Posterior vena cava (tissue), 2 donors: ENCODE data around the gene AGPS. TPM values are rescaled to one million over a fixed set of nuclear protein-coding genes. Genes with fewer than 3 reads are reported as not detected.
"Not testable (repeated sequence)": the region's sequence is repeated elsewhere in the genome, so short reads cannot be mapped to it uniquely, and the experiment has no call there.

Experiments used
- DNase-seq: peaks from one replicate; pipeline ENCODE4 v3.0.0-alpha.2; 2020; ENCODE audit warnings: low spot score
- intact Hi-C, 2 donors: fragments of 100-400 bp; cut with DNase I; formaldehyde crosslinking; loops; one replicate each; pipeline versions ENCODE4 v1.14.1 to v1.14.2; 2022 to 2023
- long read RNA-seq, 2 donors: library from polyadenylated mRNA; unstranded; transcript quantifications; one replicate each; pipeline ENCODE4 v2.0.0, GENCODE V29; 2020 to 2021
- total RNA-seq, 2 donors: library from RNA; stranded (reverse); fragmentation: NEBNext Ultra II Directional; extraction: Animal tissue kit (Norgen Biotek cat#: 25700); gene quantifications; one replicate each; pipeline ENCODE4 v1.2.1, GENCODE V29; 2021
- donor health status: DM: yes; HTN: yes; CAD: no.
- donor health status: DM: yes; HTN: yes; CAD: no.

Gene AGPS
- 10 to 100 TPM; 28.5 to 32.8 TPM for total RNA-seq
- long read RNA-seq, donor 1, full-length matches to known transcripts: 12 of 16 reads
- long read RNA-seq, donor 1, partial matches to known transcripts: 1 of 16 reads
- long read RNA-seq, donor 1, other reads (novel, unspliced or antisense): 3 of 16 reads
- long read RNA-seq, donor 2, full-length matches to known transcripts: 2 of 6 reads
- long read RNA-seq, donor 2, partial matches to known transcripts: 2 of 6 reads
- long read RNA-seq, donor 2, other reads (novel, unspliced or antisense): 2 of 6 reads

DNA sequence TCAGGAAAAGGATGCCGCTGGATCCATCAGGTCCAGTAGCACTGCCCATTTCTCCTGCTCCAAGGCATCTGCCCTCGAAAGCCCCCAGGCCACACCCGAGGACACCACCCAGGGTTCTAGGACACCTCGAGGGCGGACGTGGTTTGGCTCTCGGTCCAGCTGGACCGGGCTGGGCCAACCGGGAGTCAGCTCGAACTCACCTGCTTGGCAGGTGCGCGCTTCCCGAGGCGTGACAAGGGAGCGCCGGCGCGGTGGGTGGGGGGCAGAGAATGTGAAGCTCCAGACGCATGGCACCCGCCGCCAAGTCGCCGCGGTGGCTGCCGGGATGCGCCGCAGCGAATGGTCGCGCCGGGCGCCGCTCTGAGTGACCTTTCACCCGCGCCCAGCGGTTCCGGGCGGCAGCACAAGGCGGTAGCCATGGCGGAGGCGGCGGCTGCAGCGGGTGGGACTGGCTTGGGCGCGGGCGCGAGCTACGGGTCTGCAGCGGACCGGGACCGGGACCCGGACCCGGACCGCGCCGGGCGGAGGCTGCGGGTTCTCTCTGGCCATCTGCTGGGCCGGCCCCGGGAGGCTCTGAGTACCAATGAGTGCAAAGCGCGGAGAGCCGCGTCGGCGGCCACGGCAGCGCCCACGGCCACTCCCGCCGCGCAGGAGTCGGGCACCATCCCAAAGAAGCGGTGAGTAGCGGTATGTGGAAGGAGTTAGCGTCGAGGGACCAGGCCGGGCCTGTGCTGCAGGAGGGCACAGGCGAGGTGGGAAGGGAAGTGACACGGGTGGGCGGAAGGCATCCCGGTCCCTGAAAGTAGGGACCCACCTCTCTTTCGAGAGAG is at the start of gene AGPS:
TSS of gene AGPS (plus strand) at position 401 of the 830 bp plus-strand sequence. CDS start at position 418, 17 bp downstream.
- intact Hi-C loops: no loop called here
- peak; percentile 95 for DNase-seq

GRCh38 chr2:177343773-177344172 is 48.8 kb upstream of the AGPS start:
- intact Hi-C loops: no loop called here

GRCh38 chr2:177344316-177344715 is 48.3 kb upstream of the AGPS start:
- DNase-seq: no peak
- intact Hi-C loops: no loop called here

More at GRCh38 chr2:177343773-177344172, 48.8 kb upstream of the AGPS start:
- no peak for DNase-seq

GRCh38 chr2:177346192-177346591 is 46.4 kb upstream of the AGPS start:
- intact Hi-C loops: no loop called here
- no peak for DNase-seq

GRCh38 chr2:177347570-177347969 is 45.0 kb upstream of the AGPS start:
- intact Hi-C loops: no loop called here
- no peak for DNase-seq

DNA sequence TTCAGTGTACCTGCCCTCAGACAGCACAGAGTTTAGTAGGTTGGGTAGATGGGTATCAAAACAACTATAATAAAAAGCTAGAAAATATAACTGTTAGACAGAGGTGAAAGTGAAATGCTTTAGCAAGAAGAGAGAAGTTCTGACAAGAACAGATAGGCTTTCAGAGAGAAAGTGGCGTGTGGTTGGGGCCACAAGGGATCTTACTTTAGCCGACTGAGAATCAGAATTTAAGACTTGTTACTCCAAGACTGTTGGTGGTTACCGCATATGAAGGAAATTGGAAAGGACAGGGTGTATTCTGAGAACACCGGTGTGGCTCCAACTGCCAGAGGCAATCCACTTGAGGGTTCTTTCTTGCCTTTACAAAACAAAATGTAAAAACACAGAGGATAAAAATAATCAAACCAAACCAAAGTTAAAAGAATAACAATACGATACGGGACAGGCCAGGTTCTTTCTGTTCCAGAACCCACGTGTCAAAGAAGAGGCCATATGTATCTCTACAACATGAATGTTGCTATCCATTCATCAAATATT is 44.4 kb upstream of the AGPS start:
- intact Hi-C loops: no loop called here
- DNase-seq: no peak

DNA sequence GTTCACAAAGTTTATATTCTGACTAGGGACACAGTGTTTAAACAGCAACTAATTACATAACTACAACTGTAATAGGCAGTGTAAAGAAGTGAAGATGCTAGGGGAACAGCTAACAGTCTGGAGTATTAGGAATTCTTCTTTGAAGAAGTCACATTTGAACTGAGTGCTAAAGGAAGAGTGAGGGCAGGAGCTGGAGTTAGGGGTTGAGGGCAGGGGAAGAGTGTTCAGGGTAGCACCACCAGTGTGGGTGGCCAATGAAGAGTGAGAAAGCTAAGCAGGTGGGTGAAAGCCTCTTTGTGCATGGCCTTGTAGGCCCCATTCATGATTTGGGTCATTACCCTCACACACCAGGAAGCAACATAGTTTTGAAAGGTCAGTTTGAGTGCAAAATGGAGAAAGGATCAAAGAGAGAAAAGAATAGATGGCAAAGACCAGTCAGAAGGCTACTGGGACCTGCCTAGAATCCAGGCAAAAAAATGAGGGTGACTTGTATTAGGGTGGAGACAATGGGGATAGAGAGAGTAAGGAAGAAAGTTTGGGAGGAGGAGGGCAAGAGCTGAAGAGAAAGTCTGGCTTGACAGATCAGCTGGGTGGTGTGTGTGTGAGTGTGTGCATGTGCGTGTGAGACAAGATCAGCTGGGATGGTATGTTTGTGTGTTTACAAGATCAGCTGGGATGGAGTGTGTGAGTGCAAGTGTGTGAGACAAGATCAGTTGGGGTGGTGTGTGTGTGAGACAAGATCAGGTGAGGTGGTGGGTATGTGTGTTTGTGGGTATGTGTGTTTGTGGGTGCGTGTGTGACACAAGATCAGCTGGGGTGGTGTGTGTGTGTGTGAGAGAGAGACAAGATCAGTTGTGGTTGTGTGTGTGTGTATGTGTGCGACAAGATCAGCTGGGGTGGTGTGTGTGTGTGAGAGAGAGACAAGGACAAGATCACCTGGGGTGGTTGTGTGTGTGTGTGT is 43.6 kb upstream of the AGPS start:
- intact Hi-C loops: no loop called here

GRCh38 chr2:177350624-177351023 is 41.9 kb upstream of the AGPS start:
- DNase-seq, intact Hi-C loops: not testable (repeated sequence)

More for the DNA sequence above, 43.6 kb upstream of the AGPS start:
- DNase-seq: no peak

GRCh38 chr2:177351121-177351520 is 41.5 kb upstream of the AGPS start:
- intact Hi-C loops: not testable (repeated sequence)

GRCh38 chr2:177352441-177353186 is 40.0 kb upstream of the AGPS start:
- intact Hi-C loops: no loop called here
- no peak for DNase-seq

More at GRCh38 chr2:177351121-177351520, 41.5 kb upstream of the AGPS start:
- DNase-seq: not testable (repeated sequence)

- no peak for DNase-seq
- intact Hi-C loops: no loop called here
Measured at GRCh38 chr2:177353187-177353478, 39.4 kb upstream of the AGPS start.

GRCh38 chr2:177354541-177354940 is 38.0 kb upstream of the AGPS start:
- intact Hi-C loops, DNase-seq: not testable (repeated sequence)

- DNase-seq: no peak
- intact Hi-C loops: no loop called here
Measured at GRCh38 chr2:177355874-177356273, 36.7 kb upstream of the AGPS start.

- intact Hi-C loops: no loop called here
- no peak for DNase-seq
Measured at GRCh38 chr2:177359836-177360595, 32.6 kb upstream of the AGPS start.

- intact Hi-C loops: no loop called here
- no peak for DNase-seq
Measured at GRCh38 chr2:177362499-177362898, 30.1 kb upstream of the AGPS start.

GRCh38 chr2:177363332-177363731 is 29.2 kb upstream of the AGPS start:
- no peak for DNase-seq
- intact Hi-C loops: no loop called here

GRCh38 chr2:177365764-177366163 is 26.8 kb upstream of the AGPS start:
- intact Hi-C loops, DNase-seq: not testable (repeated sequence)

DNA sequence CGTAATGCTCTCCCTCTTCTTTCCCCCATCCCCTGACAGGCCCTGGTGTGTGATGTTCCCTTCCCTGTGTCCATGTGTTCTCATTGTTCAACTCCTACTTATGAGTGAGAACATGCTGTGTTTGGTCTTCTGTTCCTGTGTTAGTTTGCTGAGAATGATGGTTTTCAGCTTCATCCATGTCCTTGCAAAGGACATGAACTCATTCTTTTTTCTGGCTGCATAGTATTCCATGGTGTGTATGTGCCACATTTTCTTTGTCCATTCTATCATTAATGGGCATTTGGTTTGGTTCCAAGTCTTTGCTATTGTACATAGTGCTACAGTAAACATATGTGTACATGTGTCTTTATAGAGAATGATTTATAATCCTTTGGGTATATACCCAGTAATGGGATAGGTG is 24.6 kb upstream of the AGPS start:
- intact Hi-C loops, DNase-seq: not testable (repeated sequence)
